K562 (cell line): Measurements from ENCODE around the gene PDGFD. TPM values are rescaled to one million over a fixed set of nuclear protein-coding genes. Genes with fewer than 3 reads are reported as not detected.

Experiments used
- ATAC-seq: fragments of 200-7000 bp; cut with Tn5 transposase; 3 replicates; pipeline ENCODE4 v1.9.1; 2020; ENCODE audit warnings: moderate library complexity
- BruUV-seq: library from RNA; stranded (reverse); fragments of 400-500 nt; replicated peaks from 2 replicates; lab custom pipeline; 2021; lab: Mats Ljungman, UMichigan
- CTCF ChIA-PET: fragments of 300-600 bp; formaldehyde crosslinking; extraction: SDS; loops from one replicate; lab custom pipeline; 2021; ENCODE audit warnings: low intra/inter-chr PET ratio; lab: Yijun Ruan, JAX
- POLR2A ChIA-PET: fragments of 300-600, 350-650 bp; sonication (Branson Sonifier 250); formaldehyde crosslinking; extraction: SDS; loops from one replicate; lab custom pipeline; 2021; ENCODE audit warnings: antibody characterized with exemption, inconsistent platforms; lab: Yijun Ruan, JAX
- DNase-seq, 4 experiments: peaks; one replicate each; pipeline versions ENCODE4 v3.0.0 to v3.0.0-alpha.2; 2011 to 2018; ENCODE audit warnings: low spot score in 3 of 4, mixed read lengths in 3 of 4; ENCODE audit errors: extremely low read depth in 1 of 4
- FAIRE-seq: peaks from 2 replicates; lab custom pipeline; 2011; peaks lifted over from hg19 to GRCh38; lab: Jason Lieb, UNC
- H2AFZ ChIP-seq: 2 replicates; pipeline ENCODE4 v1.6.0; 2011; ENCODE audit warnings: low read depth, low read length, control low read depth, inconsistent platforms
- H3K27ac ChIP-seq: fragments of 200-600 bp; 3 replicates; pipeline ENCODE4 v1.8.0; 2011; ENCODE audit warnings: low read depth, mild to moderate bottlenecking, control low read depth, inconsistent platforms, low read length, moderate library complexity, mixed read lengths; ENCODE audit errors: extremely low read depth
- H3K27me3 ChIP-seq, 2 experiments: fragments of 300-600 bp in 1 of 2; 2 replicates in 1 of 2; 3 replicates in 1 of 2; pipeline versions ENCODE4 v1.6.0 to v1.8.0; 2011; ENCODE audit warnings: inconsistent platforms in 2 of 2, low read length in 2 of 2, mild to moderate bottlenecking in 1 of 2, mixed read lengths in 1 of 2, moderate library complexity in 1 of 2; ENCODE audit not compliant: control insufficient read depth in 2 of 2, insufficient read depth in 2 of 2
- H3K36me3 ChIP-seq: fragments of 300-600 bp; 3 replicates; pipeline ENCODE4 v1.8.0; 2011; ENCODE audit warnings: mild to moderate bottlenecking, low read length, inconsistent platforms; ENCODE audit not compliant: control insufficient read depth, insufficient read depth
- H3K4me1 ChIP-seq, 2 experiments: fragments of 200-600 bp in 1 of 2; replicated peaks in 1 of 2; 2 replicates in 1 of 2; 3 replicates in 1 of 2; pipeline versions ENCODE4 v1.5.1 to v1.8.0; 2011; ENCODE audit warnings: inconsistent platforms in 2 of 2, low read length in 2 of 2, mild to moderate bottlenecking in 1 of 2, mixed read lengths in 1 of 2, moderate library complexity in 1 of 2; ENCODE audit not compliant: control insufficient read depth in 2 of 2, insufficient read depth in 2 of 2
- H3K4me2 ChIP-seq: 2 replicates; pipeline ENCODE4 v1.6.1; 2011; ENCODE audit warnings: low read length, control low read depth, inconsistent platforms, mixed read lengths; ENCODE audit not compliant: insufficient read depth
- H3K4me3 ChIP-seq: fragments of 200-600 bp; sonication (generic), shearing (Covaris generic); 2 replicates; pipeline ENCODE4 v1.5.1; 2016; ENCODE audit warnings: control low read depth, inconsistent platforms
- H3K79me2 ChIP-seq: fragments of 200-600 bp; 3 replicates; pipeline ENCODE4 v1.8.0; 2011; ENCODE audit warnings: low read length, inconsistent platforms; ENCODE audit not compliant: control insufficient read depth, insufficient read depth
- H3K9ac ChIP-seq, 2 experiments: 2 replicates each; pipeline versions ENCODE4 v1.6.0 to v1.6.1; 2011; ENCODE audit warnings: low read depth in 2 of 2, low read length in 2 of 2, control low read depth in 1 of 2, inconsistent platforms in 1 of 2, mild to moderate bottlenecking in 1 of 2, mixed read lengths in 1 of 2; ENCODE audit not compliant: insufficient read depth in 1 of 2
- H3K9me1 ChIP-seq: one replicate; pipeline ENCODE4 v1.6.0; 2011; ENCODE audit warnings: inconsistent platforms, mild to moderate bottlenecking, low read length, moderate library complexity; ENCODE audit not compliant: control insufficient read depth, insufficient read depth
- H3K9me3 ChIP-seq: replicated peaks from 2 replicates; pipeline ENCODE4 v1.5.1; 2011; ENCODE audit warnings: low read depth, low read length, inconsistent platforms; ENCODE audit not compliant: control insufficient read depth, insufficient read depth
- H4K20me1 ChIP-seq: replicated peaks from 2 replicates; pipeline ENCODE4 v1.6.1; 2011; ENCODE audit warnings: low read length, inconsistent platforms, mixed read lengths; ENCODE audit not compliant: control insufficient read depth, insufficient read depth
- MEIS2 ChIP-seq: fragments of 450-650 bp; IDR thresholded peaks from 2 replicates; pipeline ENCODE4 v1.6.1; 2014; ENCODE audit warnings: mild to moderate bottlenecking; ENCODE audit not compliant: partially characterized antibody
- MXI1 ChIP-seq: IDR thresholded peaks from 2 replicates; pipeline ENCODE4 v1.6.1; 2011; ENCODE audit warnings: low read depth, mild to moderate bottlenecking, improper control_type of control experiment, low read length
- THRA ChIP-seq: fragments of 450-650 bp; IDR thresholded peaks from 2 replicates; pipeline ENCODE4 v1.6.1; 2017; ENCODE audit warnings: mild to moderate bottlenecking, moderate library complexity
- ZBTB33 ChIP-seq: sonication (generic); formaldehyde crosslinking; IDR thresholded peaks from 2 replicates; pipeline ENCODE4 v1.8.1; 2023; ENCODE audit warnings: mild to moderate bottlenecking, missing genetic modification reagents
- WGBS: fragments of 100-300 bp; shearing (Covaris generic); methylation state at CpG from one replicate; pipeline ENCODE4 v1.1.6; 2016; ENCODE audit warnings: low coverage, mixed read lengths; ENCODE audit not compliant: insufficient coverage; ENCODE audit errors: missing lambda C conversion rate; 5-methylcytosine and 5-hydroxymethylcytosine counted together
- in situ Hi-C: fragments of 300-500 bp; cut with MboI; formaldehyde crosslinking; loops from 4 replicates; pipeline ENCODE4 v1.15.0; 2018; ENCODE audit warnings: inconsistent platforms, mixed read lengths
- intact Hi-C: fragments of 100-400 bp; cut with micrococcal nuclease; formaldehyde crosslinking; loops from 2 replicates; pipeline ENCODE4 v1.14.2; 2022
- polyA plus RNA-seq, 8 experiments: library from polyadenylated mRNA; depleted of rRNA in 4 of 8; stranded (reverse) in 5 of 8; unstranded in 3 of 8; fragments of >200 nt; fragmentation: Nextera tagmentation in 2 of 8; fragmentation: Illumina TruSeq in 1 of 8; extraction: Ambion mirVana in 2 of 8; extraction: Trizol in 1 of 8; gene quantifications; 2 replicates each; pipeline versions ENCODE4 v1.2.1 to v1.2.3, GENCODE V29; 2011 to 2014; ENCODE audit warnings: inconsistent platforms in 1 of 8, missing spikeins in 1 of 8
- total RNA-seq, 7 experiments: library from RNA; depleted of rRNA in 6 of 7; stranded (reverse); fragments of >200 nt in 6 of 7; fragmentation: Illumina TruSeq in 2 of 7; extraction: Trizol in 2 of 7; gene quantifications; 2 replicates each; pipeline versions ENCODE4 v1.2.1 to v1.2.3, GENCODE V29; 2011 to 2021; ENCODE audit warnings: low replicate concordance in 1 of 7

Gene PDGFD
- total and polyA plus RNA-seq, 9 of the 15 experiments (the other 6 are each of a cell fraction or from before 2014, with no cell fraction given): 0.11 TPM; not detected in 8

GRCh38 chr11:103949781-103950180 is 214.2 kb downstream of the PDGFD start:
- POLR2A ChIA-PET: no interaction called here
- in situ Hi-C loops: no loop called here
- H3K4me2 ChIP-seq: no peak overlapping the region

More at GRCh38 chr11:103949781-103950180, 214.2 kb downstream of the PDGFD start:
- FAIRE-seq: no peak
- no peaks in the 10 kb centered on the region for H3K9me3 ChIP-seq
- no peaks in the 10 kb centered on the region for H3K27me3 ChIP-seq
- H3K79me2 ChIP-seq: no peaks in the 10 kb centered on the region
- TF ChIP-seq MXI1 (no peak), ZBTB33 (CRISPR knock-in tag) (no peak), THRA (no peak), MEIS2 (no peak)
- TF ChIP-seq, all 486 proteins: peak for 0
- H3K36me3 ChIP-seq: no peaks in the 10 kb centered on the region
- H3K9me1 ChIP-seq: no peaks in the 10 kb centered on the region
- H4K20me1 ChIP-seq: no peaks in the 10 kb centered on the region
- no peak overlapping the region for H2AFZ ChIP-seq
- WGBS: 2% methylated on average over 5 of the region's 5 CpGs
- DNase-seq (no peak), ATAC-seq (no peak)
- CTCF ChIA-PET: no interaction called here
- H3K4me1 ChIP-seq: no peaks in the 10 kb centered on the region
- H3K4me3 ChIP-seq: no peak overlapping the region
- H3K9ac ChIP-seq: no peak overlapping the region
- no TSS peak for BruUV-seq
- intact Hi-C loops: no loop called here
- no peak overlapping the region for H3K27ac ChIP-seq
